DMS153 treated with DMSO at 0.1 percent for 48 hours (cell line): ENCODE data around the gene ZFP36.
A peak's percentile ranks its signal among the peaks of the same experiment; 100 is the strongest.
"Not testable (repeated sequence)": the region's sequence is repeated elsewhere in the genome, so short reads cannot be mapped to it uniquely, and the experiment has no call there.

Experiments used
- DNase-seq: peaks from one replicate; lab custom pipeline; 2025; ENCODE audit not compliant: unreplicated experiment; lab: John Stamatoyannopoulos, UW

ZFP36 gene, protein sequence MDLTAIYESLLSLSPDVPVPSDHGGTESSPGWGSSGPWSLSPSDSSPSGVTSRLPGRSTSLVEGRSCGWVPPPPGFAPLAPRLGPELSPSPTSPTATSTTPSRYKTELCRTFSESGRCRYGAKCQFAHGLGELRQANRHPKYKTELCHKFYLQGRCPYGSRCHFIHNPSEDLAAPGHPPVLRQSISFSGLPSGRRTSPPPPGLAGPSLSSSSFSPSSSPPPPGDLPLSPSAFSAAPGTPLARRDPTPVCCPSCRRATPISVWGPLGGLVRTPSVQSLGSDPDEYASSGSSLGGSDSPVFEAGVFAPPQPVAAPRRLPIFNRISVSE

GRCh38 chr19:39406656-39407409 lies at the start of gene ZFP36:
TSS of gene ZFP36 (plus strand) at chr19:39406847. CDS start at chr19:39406905, 58 bp downstream.
- DNase-seq = peak; percentile 63

DNA sequence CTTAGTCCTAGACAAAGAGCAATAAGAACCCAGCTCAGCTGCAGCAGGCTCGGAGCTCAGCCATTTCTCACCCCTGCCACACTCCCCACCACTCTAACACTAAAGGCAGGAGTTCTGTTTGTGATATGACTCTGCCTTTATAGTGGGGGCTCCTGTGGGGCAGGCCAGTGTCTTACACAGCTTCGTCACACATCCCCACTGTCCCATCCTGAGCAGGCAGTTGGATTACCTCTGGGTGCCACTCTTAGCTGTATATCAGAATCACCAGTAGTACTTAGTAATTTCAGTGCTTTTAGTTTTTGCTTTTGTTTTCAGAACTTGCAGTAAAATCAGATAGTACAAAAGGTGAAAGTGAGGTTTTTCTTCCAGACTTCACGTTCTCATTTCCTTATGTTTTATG lies 47.6 kb upstream of the ZFP36 start:
- no peak for DNase-seq

GRCh38 chr19:39360599-39360998 lies 46.0 kb upstream of the ZFP36 start:
- no peak for DNase-seq

GRCh38 chr19:39362682-39363657 lies 43.7 kb upstream of the ZFP36 start:
- no peak for DNase-seq

- no peak for DNase-seq
Observed at GRCh38 chr19:39363901-39364457, 42.7 kb upstream of the ZFP36 start.

DNA sequence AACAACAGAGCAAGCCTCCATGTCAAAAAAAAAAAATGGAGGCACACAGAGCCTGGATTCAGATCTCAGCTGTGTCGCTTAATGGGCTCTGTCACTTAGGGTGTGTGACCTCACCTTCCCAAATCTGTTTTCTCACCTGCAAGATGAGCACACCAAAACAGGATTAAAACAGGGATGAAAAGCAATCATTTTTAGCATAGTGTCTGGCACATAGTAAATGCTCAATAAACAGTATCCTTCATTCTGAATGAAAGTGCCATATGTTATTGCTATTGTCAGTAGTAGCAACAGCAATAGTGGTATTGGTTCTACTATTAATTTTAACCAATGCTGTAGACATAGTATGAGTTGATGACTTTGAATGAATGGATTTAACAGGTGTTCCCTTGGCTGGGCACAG lies 41.1 kb upstream of the ZFP36 start:
- no peak for DNase-seq

GRCh38 chr19:39369200-39369599 lies 37.4 kb upstream of the ZFP36 start:
- no peak for DNase-seq

DNA sequence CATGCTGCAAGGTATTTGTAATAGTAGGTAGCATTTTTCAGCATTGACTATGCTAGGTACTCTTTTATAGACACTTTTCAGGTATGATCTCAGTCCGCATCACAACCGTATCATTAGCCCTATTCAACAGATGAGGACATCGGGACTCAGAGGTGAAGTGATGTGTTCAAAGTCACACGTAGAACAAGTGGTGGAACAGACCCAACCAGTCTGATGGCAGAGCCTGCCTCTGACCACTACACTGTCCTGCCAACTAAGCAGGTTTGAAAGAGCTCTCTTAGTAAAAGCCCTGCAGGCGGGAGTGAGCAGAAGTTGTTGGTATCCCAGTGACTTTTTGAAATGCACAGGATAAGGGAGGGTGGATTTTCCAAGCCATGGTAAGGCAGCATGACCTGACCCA lies 35.9 kb upstream of the ZFP36 start:
- no peak for DNase-seq

DNA sequence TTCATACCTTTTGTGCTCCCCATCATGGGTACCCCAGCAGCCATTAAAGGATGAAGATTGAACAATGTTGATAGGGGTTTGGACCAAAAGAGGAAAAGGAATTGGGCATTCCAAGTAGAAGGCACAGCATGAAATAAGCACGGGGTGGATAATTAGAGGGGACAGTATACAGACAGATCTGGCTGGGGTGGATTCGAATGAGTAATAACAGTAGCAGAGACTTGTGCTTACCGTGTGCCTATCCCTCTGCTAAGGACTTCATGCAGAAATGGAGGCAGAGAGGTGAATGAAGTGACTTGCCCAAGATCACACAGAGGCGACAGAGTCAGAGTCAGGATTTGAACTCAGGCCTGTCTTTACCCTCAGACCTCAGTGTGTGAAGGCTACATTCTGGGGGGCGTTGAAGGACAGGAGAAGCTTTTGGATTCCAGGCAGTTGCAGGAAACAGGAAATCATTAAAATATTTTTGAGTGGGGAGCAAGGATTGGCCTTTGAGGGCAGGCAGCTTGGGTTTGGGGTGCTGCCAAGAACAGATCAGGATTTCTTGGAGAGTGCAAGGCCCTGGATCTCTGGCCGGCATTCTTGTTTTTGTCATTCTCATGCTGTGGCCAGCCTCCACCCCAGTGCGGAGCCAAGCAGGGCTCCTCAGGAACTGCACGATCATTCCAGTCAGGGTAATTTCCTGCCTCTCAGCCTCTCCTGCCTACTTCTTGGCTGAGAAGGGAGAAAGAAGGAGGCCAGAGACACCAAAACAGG lies 34.4 kb upstream of the ZFP36 start:
- DNase-seq = no peak

DNA sequence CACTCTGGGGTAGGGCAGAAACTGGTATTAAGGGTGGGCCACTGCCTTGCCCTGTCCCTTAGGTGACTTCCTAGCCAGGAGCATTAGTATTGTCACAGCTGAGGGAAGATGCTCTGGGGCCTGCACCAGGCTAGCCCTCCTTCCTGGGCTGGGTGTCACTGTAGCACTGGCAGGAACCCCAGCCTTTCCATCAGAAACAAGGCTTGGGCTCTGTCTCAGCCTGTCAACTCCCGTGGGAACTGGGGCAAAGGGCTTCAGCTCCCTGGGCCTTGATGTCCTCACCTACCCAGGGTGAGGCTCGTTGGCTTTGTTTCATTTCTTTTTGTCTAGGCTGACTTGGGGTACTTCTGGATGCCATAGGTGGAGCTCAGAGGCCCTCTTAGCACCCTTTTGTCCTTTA lies 33.7 kb upstream of the ZFP36 start:
- DNase-seq = no peak

- no peak for DNase-seq
Observed at GRCh38 chr19:39375929-39376328, 30.7 kb upstream of the ZFP36 start.

DNA sequence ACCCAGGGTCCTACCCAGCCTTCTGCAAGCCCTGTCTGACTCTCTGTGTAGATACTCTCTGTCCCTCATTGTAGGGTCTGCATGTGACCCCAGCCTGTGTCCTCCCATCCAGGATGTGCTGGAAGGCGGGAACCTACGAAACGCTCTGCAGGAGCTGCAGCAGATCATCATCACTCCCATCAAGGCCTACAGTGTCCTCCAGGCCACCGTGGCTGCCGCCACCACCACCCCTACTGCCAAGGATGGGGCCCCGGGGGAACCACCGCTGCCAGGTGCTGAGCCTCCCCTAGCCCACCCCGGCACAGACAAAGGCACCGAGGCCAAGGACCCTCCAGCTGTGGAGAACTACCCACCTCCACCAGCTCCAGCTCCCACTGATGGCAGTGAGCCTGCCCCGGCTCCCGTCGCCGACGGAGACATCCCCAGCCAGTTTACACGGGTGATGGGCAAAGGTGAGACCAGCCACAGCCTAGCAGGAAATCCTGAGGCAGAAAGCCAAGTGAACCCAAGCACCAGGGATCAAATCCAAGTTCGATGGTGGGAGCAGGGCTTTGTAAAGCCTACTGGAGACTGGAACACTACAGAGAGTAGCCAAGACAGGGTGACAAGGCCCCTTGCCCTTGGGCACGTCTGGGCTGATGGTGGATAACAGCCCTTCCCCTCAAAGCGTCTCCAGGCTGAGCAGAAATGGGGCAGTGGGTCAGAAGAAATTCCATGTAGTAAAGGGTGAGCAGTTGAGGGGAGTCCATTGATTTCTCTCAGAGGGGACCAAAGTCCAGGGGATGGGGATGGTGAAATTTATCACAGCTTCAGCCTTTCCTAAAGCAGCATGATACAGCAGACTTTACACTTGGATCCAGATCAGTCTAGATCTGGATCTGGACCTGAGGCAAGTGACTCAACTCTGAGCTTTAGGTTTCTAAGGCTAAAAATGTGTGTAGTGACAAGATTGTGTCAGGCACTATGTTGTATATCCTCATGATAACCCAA lies 29.0 kb upstream of the ZFP36 start:
- DNase-seq = no peak

DNA sequence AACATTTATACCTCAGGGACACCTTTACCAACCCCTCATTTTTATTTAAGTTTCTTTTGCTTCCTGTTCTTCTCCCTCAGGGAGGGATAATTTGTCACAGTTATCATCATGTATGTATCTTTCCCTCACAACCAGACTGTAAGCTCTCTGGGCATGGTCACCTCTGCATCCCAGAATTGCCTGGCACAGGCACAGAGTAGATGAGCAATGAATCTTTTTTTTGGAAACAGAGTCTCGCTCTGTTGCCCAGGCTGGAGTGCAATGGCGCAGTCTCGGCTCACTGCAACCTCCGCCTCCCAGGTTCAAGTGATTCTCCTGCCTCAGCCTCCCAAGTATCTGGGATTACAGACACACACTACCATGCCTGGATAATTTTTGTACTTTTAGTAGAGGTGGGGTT lies 27.3 kb upstream of the ZFP36 start:
- not testable (repeated sequence) for DNase-seq

- DNase-seq = no peak
Observed at GRCh38 chr19:39379865-39380396, 26.7 kb upstream of the ZFP36 start.

DNA sequence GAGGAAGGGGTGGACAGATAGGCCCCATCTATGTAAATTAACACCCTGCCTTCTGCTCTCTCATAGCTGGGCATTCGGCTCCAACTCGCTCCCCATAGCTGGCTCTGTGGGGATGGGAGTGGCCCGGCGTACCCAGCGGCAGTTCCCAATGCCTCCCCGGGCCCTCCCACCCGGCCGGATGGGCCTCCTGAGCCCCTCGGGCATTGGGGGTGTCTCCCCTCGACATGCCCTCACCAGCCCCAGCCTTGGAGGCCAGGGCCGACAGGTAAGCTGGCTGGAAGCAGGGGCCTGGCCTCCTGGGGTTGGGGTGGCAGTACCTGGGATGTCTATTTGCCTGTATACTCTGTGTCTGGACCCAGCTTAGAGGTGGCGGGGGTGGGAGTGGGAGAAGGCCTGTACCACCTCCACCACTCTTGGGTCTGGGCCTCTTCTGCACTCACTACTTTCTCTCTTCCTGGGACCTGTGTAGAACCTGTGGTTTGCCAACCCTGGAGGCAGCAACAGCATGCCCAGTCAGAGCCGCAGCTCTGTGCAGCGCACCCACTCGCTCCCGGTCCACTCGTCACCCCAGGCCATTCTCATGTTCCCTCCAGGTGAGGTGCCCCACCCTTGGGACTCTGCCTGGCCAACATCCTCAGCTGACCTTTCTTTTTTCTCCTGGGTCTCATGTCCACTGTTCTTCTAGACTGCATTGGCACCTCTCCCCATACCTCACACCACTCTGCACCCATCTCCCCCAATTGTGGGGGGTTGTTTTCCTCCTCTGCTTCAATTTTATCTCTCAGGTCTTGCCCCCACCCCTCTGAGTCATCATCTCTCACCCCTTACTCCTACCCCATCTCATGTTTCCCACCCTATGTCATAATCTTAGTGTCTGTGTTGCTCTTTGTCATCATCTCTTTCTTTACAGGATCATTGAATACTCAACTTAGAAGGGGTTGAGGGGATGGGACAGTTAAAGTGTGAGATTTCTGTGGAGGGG lies 25.8 kb upstream of the ZFP36 start:
- DNase-seq = no peak

- DNase-seq = no peak
Observed at GRCh38 chr19:39381910-39382611, 24.6 kb upstream of the ZFP36 start.
